ENCODE measurements around the gene RNF20. TPM values are rescaled to one million over a fixed set of nuclear protein-coding genes. Genes with fewer than 3 reads are reported as not detected.

Gene RNF20
- total and polyA plus RNA-seq, 2 donors (not counting 1 experiment from before 2014, with no cell fraction given) = 5.7 to 56.4 TPM

DNA sequence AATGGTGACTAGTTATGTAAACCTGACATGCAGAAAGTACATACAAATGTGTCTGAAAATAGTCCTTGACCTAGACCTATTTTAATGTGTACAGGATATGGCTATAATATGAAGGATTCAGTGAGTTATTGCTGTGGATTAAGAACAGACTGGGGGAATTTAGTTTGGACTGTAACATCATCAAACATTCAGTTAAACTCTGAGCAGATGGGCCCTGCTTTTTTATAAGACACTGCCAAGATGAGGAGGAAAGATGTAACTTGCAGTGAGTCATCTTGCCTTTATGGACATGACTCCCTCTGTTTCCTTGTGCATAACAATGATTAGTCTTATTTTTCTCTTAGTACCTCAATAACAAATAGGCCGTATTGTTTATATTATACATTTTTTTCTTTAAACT, 48.9 kb downstream of the RNF20 start:
- ATAC-seq (ENCODE audit: low read depth) (no peak), DNase-seq (no peak)
- Mint-ChIP-seq H3K4me3 (no peak overlapping the region), H3K9me3 (ENCODE audit: insufficient read depth) (no peaks in the 10 kb centered on the region), H3K4me1 (peaks cover 11% of the 10 kb centered on the region), H3K27me3 (peaks cover 7% of the 10 kb centered on the region), H3K27ac (no peak overlapping the region)
- H3K79me2 ChIP-seq (ENCODE audit: control insufficient read depth, insufficient read depth, low read length) = no peaks in the 10 kb centered on the region
- no peak overlapping the region for H3K4me3 ChIP-seq (ENCODE audit: control extremely low read depth in 1 of 5, extremely low read depth in 1 of 5, insufficient read depth in 1 of 5, low read depth in 2 of 5, low read length in 4 of 5)
- TF ChIP-seq, protein P1, sequence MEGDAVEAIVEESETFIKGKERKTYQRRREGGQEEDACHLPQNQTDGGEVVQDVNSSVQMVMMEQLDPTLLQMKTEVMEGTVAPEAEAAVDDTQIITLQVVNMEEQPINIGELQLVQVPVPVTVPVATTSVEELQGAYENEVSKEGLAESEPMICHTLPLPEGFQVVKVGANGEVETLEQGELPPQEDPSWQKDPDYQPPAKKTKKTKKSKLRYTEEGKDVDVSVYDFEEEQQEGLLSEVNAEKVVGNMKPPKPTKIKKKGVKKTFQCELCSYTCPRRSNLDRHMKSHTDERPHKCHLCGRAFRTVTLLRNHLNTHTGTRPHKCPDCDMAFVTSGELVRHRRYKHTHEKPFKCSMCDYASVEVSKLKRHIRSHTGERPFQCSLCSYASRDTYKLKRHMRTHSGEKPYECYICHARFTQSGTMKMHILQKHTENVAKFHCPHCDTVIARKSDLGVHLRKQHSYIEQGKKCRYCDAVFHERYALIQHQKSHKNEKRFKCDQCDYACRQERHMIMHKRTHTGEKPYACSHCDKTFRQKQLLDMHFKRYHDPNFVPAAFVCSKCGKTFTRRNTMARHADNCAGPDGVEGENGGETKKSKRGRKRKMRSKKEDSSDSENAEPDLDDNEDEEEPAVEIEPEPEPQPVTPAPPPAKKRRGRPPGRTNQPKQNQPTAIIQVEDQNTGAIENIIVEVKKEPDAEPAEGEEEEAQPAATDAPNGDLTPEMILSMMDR (IDR thresholded peaks at IDR 0.05) = no peak
- TF ChIP-seq EZH2 (IDR thresholded peaks at IDR 0.05; ENCODE audit: borderline replicate concordance, insufficient read depth, low read depth, low read length, poor library complexity, severe bottlenecking) = no peak
- intact Hi-C loops (cut with micrococcal nuclease) = no loop called here
- peaks cover 5 to 10% of the 10 kb centered on the region in 2 donors for H3K4me1 ChIP-seq (ENCODE audit: control insufficient read depth in 2 of 2, insufficient read depth in 2 of 2, low read length in 2 of 2)
- no peaks in the 10 kb centered on the region for H3K27me3 ChIP-seq (replicated peaks in 1 of 4; ENCODE audit: control extremely low read depth in 1 of 4, control insufficient read depth in 3 of 4, insufficient read depth in 4 of 4, low read length in 3 of 4)
- no CpG with 5 or more reads among the region's 1 CpG for WGBS (ENCODE audit: insufficient coverage)
- H3K9me3 ChIP-seq (ENCODE audit: control extremely low read depth in 1 of 3, control insufficient read depth in 2 of 3, insufficient read depth in 1 of 3, low read length in 2 of 3) = no peaks in the 10 kb centered on the region
- H2AFZ ChIP-seq (ENCODE audit: insufficient read depth, low read depth, low read length, poor library complexity, severe bottlenecking) = no peak overlapping the region
- H3K4me2 ChIP-seq (replicated peaks; ENCODE audit: low read depth, low read length, poor library complexity, severe bottlenecking) = no peak overlapping the region
- no peaks in the 10 kb centered on the region for H3K36me3 ChIP-seq (replicated peaks in 1 of 2; ENCODE audit: control extremely low read depth in 1 of 2, control insufficient read depth in 1 of 2, extremely low read depth in 1 of 2, insufficient read depth in 2 of 2, low read length in 1 of 2)
- CTCF ChIA-PET = no interaction called here
- POLR2A ChIA-PET = no interaction called here
- no peaks in the 10 kb centered on the region for H4K20me1 ChIP-seq (ENCODE audit: control insufficient read depth, insufficient read depth, low read length, poor library complexity, severe bottlenecking)
- H3K9ac ChIP-seq (ENCODE audit: low read length) = no peak overlapping the region
- H3K27ac ChIP-seq (ENCODE audit: low read length in 2 of 2) = no peak overlapping the region

DNA sequence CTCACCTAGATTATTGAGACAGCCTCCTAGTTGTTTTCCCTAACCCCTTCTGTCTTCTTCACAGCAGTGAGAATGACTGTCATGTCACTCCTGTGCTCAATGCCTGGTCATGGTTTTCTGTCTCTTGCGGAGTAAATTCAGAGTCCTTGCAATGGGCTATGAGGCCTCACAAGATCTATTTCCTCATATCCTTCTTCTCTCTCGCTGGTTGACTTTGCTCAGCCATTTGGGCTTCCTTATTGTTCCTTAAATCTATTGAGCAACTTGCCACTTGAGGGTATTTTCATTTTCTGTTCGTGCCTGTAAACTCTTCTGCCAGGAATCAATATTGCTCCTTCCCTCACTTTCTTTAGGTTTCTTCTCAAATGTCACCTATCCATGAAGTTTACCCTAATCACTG, 52.1 kb downstream of the RNF20 start:
- H3K27me3 Mint-ChIP-seq = peaks cover 9% of the 10 kb centered on the region
- H3K27me3 ChIP-seq (replicated peaks in 1 of 4; ENCODE audit: control extremely low read depth in 1 of 4, control insufficient read depth in 3 of 4, insufficient read depth in 4 of 4, low read length in 3 of 4) = no peaks in the 10 kb centered on the region
- H3K9ac ChIP-seq (ENCODE audit: low read length) = no peak overlapping the region
- CTCF ChIA-PET = no interaction called here
- intact Hi-C loops (cut with micrococcal nuclease) = no loop called here
- no peak overlapping the region for H3K4me2 ChIP-seq (replicated peaks; ENCODE audit: low read depth, low read length, poor library complexity, severe bottlenecking)
- H3K4me3 ChIP-seq (ENCODE audit: control extremely low read depth in 1 of 5, extremely low read depth in 1 of 5, insufficient read depth in 1 of 5, low read depth in 2 of 5, low read length in 4 of 5) = no peak overlapping the region
- POLR2A ChIA-PET = no interaction called here
- no peaks in the 10 kb centered on the region for H3K9me3 Mint-ChIP-seq (ENCODE audit: insufficient read depth)
- H3K4me1 Mint-ChIP-seq = no peaks in the 10 kb centered on the region
- no peak for DNase-seq
- no peaks in the 10 kb centered on the region for H3K4me1 ChIP-seq (ENCODE audit: control insufficient read depth in 2 of 2, insufficient read depth in 2 of 2, low read length in 2 of 2)
- ATAC-seq (ENCODE audit: low read depth) = no peak
- no peak overlapping the region for H2AFZ ChIP-seq (ENCODE audit: insufficient read depth, low read depth, low read length, poor library complexity, severe bottlenecking)
- no peaks in the 10 kb centered on the region for H3K36me3 ChIP-seq (replicated peaks in 1 of 2; ENCODE audit: control extremely low read depth in 1 of 2, control insufficient read depth in 1 of 2, extremely low read depth in 1 of 2, insufficient read depth in 2 of 2, low read length in 1 of 2)
- H3K79me2 ChIP-seq (ENCODE audit: control insufficient read depth, insufficient read depth, low read length) = no peaks in the 10 kb centered on the region
- H3K4me3 Mint-ChIP-seq = no peak overlapping the region
- H3K27ac Mint-ChIP-seq = no peak overlapping the region
- no peak for TF ChIP-seq EZH2 (IDR thresholded peaks at IDR 0.05; ENCODE audit: borderline replicate concordance, insufficient read depth, low read depth, low read length, poor library complexity, severe bottlenecking)
- TF ChIP-seq, protein P1 (IDR thresholded peaks at IDR 0.05) = no peak
- H4K20me1 ChIP-seq (ENCODE audit: control insufficient read depth, insufficient read depth, low read length, poor library complexity, severe bottlenecking) = no peaks in the 10 kb centered on the region
- H3K27ac ChIP-seq (ENCODE audit: low read length in 2 of 2) = no peak overlapping the region
- 21% methylated on average over 2 of the region's 3 CpGs for WGBS (ENCODE audit: insufficient coverage)
- H3K9me3 ChIP-seq (ENCODE audit: control extremely low read depth in 1 of 3, control insufficient read depth in 2 of 3, insufficient read depth in 1 of 3, low read length in 2 of 3) = no peaks in the 10 kb centered on the region
